ENCODE measurements around the gene NRF1.

NRF1 gene

DNA sequence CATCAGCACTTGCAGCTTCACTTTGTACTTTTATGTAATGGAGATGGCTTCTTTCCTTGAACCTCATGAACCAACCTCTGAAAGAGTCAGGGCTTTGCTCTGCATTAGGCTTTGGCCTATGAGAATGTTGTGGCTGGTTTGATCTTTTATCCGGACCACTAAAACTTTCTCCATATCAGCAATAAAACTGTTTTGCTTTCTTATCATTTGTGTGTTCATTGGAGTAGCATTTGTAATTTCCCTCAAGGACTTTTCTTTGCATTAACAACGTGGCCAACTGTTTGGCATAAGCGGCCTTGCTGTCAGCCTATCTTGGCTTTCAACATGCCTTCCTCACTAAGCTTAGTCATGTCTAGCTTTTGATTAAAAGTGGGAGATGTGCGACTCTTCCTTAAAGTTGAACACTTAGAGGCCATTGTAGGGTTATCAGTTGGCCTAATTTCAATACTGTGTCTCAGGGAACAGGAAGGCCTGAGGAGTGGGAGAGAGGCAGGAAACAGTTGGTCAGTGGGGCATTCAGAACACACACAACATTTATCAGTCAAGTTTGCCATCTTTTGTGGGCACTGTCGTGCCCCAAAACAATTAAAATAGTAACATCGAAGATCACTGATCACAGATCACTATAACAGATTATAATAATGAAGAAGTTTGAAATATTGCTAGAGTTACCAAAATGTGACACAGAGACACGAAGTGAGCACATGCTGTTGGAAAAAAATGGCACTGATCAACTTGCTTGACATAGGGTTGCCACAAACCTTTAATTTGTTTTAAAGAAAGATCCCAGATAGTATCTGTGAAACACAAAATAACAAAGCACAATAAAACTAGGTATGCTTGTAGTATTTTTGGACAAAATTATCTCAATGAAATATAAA, 64.7 kb downstream of the NRF1 start:
- Mint-ChIP-seq H3K4me1 (peaks cover 6% of the 10 kb centered on the region), H3K4me3 (no peak overlapping the region), H3K9me3 (no peaks in the 10 kb centered on the region), H3K27ac (no peak overlapping the region), H3K36me3 (peaks cover 54% of the 10 kb centered on the region)
- ATAC-seq: no peak
- DNase-seq (ENCODE audit: low spot score in 2 of 2): no peak

DNA sequence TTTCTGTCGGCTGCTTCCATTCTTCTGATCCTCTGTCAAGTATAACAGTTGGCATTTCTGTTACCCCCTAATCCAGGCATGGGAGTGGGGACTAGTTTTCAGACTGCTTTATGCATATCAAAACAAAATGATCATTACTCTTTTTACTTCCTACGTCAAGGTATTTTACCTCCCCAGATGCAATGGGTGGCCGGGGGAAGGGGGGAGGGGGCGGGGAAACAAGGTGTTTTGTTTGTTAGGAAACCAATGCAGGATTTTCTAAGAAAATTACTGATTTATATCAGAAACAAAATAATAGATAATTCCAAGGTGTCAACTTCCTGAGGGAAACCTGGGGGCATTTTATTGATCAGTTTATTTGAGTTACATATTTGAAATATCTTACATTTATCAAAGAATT, 66.3 kb downstream of the NRF1 start:
- ATAC-seq (no peak), DNase-seq (ENCODE audit: low spot score in 2 of 2) (no peak)
- H3K36me3 Mint-ChIP-seq: peaks cover 59% of the 10 kb centered on the region
- H3K4me1 Mint-ChIP-seq: peaks cover 6% of the 10 kb centered on the region
- H3K9me3 Mint-ChIP-seq: no peaks in the 10 kb centered on the region
- H3K4me3 Mint-ChIP-seq: no peak overlapping the region
- H3K27ac Mint-ChIP-seq: no peak overlapping the region

DNA sequence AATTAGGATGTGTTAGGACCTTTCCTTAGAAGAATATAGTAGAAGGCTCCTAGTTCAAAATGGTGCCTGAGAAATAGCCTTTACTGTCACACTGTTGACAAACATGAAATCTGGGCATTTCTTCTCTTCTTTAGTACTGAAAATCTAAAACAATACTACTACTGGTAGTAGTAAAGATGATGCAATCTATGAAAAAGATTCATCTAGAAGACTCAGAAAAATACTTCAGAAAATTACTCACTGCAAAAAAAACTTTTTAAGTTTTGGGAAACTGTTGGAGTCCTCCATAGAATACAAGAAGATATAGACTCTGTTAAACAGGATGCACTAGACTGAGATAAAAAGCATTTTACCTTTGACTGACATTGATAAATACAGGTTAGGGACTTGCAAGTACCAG, 67.1 kb downstream of the NRF1 start:
- H3K4me1 Mint-ChIP-seq: peaks cover 6% of the 10 kb centered on the region
- peaks cover 65% of the 10 kb centered on the region for H3K36me3 Mint-ChIP-seq
- no peak for ATAC-seq
- no peak overlapping the region for H3K4me3 Mint-ChIP-seq
- no peak for DNase-seq (ENCODE audit: low spot score in 2 of 2)
- H3K27ac Mint-ChIP-seq: no peak overlapping the region
- H3K9me3 Mint-ChIP-seq: no peaks in the 10 kb centered on the region

DNA sequence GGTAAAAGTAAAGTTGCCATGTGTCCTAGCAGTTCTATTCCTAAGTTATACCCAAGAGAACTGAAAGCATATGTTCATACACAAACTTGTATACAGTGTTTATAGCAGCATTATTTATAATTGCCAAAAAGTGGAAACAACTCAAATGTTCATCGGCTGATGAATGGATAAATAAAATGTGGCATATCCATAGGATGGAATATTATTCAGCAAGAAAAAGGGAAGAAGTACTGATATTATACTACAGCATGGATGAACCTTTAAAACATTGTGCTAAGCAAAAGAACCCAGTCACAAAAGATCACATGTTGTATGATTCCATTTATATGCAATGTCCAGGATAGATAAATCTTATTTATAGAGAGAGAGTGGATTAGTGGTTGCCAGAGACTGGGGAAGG, 68.9 kb downstream of the NRF1 start:
- no peak for DNase-seq (ENCODE audit: low spot score in 2 of 2)

DNA sequence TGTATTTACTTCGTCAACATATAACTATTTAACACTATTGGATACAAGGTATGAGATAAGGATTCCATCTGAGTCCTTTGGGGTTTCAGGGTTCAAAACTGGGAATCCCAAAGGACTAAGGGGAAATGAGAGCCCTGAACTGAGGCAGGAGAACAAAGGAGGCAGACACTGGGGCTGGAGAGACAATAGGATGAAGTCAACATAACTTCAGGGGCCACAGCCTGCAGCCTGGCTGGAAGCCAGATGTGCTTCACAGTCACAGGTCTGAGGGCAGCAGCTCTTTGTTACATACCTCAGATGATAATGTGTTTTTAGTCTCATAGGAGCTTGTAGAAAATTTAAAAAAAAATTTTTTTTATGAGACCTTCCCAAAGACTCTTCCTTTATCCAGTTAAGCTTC, 73.3 kb downstream of the NRF1 start:
- peaks cover 6% of the 10 kb centered on the region for H3K4me1 Mint-ChIP-seq
- no peak overlapping the region for H3K27ac Mint-ChIP-seq
- DNase-seq (ENCODE audit: low spot score in 2 of 2) (no peak), ATAC-seq (no peak)
- H3K9me3 Mint-ChIP-seq: no peaks in the 10 kb centered on the region
- H3K36me3 Mint-ChIP-seq: peaks cover 23% of the 10 kb centered on the region
- no peak overlapping the region for H3K4me3 Mint-ChIP-seq

More for the DNA sequence above, 68.9 kb downstream of the NRF1 start:
- no peak for ATAC-seq
- peak overlapping the region; percentile 41 for H3K27ac Mint-ChIP-seq
- no peaks in the 10 kb centered on the region for H3K9me3 Mint-ChIP-seq
- peaks cover 60% of the 10 kb centered on the region for H3K36me3 Mint-ChIP-seq
- no peak overlapping the region for H3K4me3 Mint-ChIP-seq
- peaks cover 6% of the 10 kb centered on the region for H3K4me1 Mint-ChIP-seq

DNA sequence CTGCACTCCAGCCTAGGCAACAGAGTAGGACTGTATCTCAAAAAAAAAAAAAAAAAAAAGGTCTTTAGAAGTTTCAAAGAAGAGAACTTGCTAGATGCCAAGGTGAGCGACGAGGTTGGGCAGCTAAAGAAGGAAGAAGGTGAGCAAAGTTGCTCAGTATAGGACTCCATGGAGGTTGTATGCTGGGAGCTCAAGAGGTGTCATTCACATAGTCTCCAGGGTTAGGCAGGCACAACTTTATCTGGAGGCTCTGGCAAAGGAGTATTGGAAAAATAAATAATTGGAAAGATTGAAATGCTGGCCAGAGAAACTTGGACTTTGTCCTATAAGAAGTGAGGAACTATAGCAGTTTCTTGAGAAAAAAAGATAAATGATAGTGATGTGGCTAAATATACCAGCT, 74.5 kb downstream of the NRF1 start:
- Mint-ChIP-seq H3K9me3 (no peaks in the 10 kb centered on the region), H3K36me3 (peaks cover 33% of the 10 kb centered on the region), H3K4me1 (peaks cover 1% of the 10 kb centered on the region), H3K4me3 (no peak overlapping the region), H3K27ac (no peak overlapping the region)
- ATAC-seq (no peak), DNase-seq (ENCODE audit: low spot score in 2 of 2) (no peak)

DNA sequence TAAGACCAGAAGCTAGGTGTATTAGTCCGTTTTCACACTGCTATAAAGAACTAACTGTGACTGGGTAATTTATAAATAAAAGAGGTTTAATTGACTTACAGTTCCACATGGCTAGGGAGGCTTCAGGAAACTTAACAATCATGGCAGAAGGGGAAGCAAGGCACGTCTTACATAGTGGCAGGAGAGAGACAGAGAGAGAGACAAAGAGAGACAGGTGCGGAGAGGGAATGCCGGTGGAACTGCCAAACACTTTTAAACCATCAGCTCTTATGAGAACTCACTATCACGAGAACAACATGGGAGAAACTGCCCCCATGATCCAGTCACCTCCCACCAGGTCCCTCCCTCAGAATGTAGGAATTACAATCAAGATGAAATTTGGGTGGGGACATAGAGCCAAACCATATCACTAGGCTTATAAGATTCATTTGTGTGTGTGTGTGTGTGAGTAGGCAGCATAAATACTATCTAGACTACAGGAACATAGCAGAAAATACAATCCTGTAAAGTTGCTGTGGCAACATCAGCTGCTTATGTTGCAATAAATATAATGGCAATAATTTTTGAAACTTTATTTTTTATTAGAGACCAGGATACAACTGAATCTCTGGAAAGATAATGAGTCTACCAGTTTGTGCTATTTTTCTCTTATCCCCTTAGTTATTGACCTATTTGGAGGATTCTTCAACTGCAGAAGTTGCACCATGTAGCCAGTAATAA, 77.1 kb downstream of the NRF1 start:
- Mint-ChIP-seq H3K9me3 (no peaks in the 10 kb centered on the region), H3K4me1 (peaks cover 6% of the 10 kb centered on the region), H3K27ac (peak overlapping the region; percentile 4), H3K36me3 (peaks cover 48% of the 10 kb centered on the region), H3K4me3 (no peak overlapping the region)
- no peak for ATAC-seq
- no peak for DNase-seq (ENCODE audit: low spot score in 2 of 2)

DNA sequence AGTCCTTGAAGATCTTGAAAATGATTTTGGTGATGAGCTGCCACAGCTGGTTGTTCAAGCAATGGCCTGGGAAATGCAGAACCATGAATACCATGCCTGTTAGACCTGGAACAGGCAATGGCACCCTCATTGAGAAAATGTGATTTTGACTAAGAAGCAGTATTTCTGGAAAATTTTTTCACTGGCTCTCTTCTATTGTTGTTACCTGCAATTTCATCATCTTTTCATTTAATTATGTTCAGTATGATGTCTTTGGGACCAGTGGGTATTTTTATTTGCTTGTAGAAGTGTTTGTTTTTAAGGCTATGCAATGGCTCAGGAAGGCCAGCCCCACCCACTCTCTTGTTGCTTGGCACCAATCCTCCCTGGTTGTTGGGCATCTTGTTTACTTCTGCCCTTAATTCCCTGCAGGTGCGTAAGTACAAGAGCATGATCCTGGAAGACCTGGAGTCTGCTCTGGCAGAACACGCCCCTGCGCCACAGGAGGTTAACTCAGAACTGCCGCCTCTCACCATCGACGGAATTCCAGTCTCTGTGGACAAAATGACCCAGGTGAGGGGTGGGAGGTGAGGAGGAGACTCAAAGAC, 78.6 kb downstream of the NRF1 start:
- peaks cover 49% of the 10 kb centered on the region for H3K36me3 Mint-ChIP-seq
- H3K9me3 Mint-ChIP-seq: no peaks in the 10 kb centered on the region
- no peak for ATAC-seq
- DNase-seq (ENCODE audit: low spot score in 2 of 2): no peak
- no peak overlapping the region for H3K4me3 Mint-ChIP-seq
- no peak overlapping the region for H3K27ac Mint-ChIP-seq
- H3K4me1 Mint-ChIP-seq: peaks cover 6% of the 10 kb centered on the region

DNA sequence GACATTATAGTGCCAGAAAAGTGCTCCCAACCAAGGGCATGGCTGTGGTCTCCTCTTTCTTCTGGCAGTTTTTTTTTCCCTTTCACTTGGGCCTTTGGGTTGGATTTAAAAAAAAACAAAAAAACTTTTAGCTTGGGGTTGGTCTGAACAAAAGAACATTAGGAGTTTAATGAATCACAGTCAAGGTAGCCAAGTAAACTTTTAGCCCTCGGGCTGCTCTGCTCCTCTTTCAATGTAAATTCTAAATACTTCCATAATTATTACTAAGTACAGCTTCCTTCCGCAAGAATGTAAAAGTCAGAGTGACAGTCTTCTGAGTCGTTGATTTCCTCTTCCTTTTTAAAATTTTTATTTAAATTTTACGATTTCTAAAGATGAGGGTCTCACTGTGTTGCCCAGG, 79.2 kb downstream of the NRF1 start:
- Mint-ChIP-seq H3K4me3 (no peak overlapping the region), H3K9me3 (no peaks in the 10 kb centered on the region), H3K27ac (no peak overlapping the region), H3K4me1 (peaks cover 6% of the 10 kb centered on the region), H3K36me3 (peaks cover 56% of the 10 kb centered on the region)
- DNase-seq (ENCODE audit: low spot score in 2 of 2): no peak
- no peak for ATAC-seq

DNA sequence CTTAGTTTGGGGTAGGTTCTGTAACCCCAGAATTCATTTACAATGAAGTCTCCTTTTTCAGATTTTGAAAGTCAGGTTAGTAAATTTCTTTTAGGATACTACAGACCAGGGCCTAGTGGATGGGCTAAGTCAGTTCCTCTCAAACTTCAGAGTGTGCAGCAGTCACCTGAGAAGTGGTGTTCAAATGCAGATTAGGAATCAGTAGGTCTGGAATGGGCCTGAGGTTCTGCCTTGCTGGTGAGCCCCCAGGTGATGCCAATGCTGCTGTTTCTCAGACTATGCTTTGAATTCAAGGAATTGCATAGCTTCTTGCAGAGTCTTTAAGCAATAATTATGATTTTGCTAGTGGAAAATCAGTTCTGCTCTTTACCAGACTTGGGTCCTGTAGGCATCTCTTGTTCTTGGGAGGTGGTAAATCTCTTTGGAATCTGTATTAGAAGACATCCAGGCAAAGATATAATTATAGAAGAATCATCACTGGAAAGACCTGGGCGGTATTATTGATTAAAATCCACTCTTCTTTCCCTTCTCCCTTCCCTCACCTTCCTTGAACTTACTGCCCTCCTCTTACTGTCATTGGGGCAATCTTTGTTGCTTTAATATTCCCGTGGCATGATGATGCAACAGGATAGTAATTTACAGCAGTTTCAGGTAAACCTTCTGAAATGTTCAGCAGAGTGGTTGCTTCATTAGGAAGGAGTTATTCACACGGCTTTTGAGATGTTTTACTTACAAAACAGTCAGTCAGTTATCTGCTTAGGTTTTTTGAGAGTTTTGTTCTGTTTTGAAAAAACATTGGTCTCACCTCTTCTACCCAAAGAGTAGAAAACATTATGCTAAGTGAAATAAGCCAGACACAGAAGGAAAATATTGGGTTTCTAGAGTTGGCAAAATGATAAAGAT, 87.2 kb downstream of the NRF1 start:
- H3K36me3 Mint-ChIP-seq: peaks cover 65% of the 10 kb centered on the region
- H3K4me3 Mint-ChIP-seq: no peak overlapping the region
- peak overlapping the region; percentile 29 for H3K27ac Mint-ChIP-seq
- DNase-seq (ENCODE audit: low spot score in 2 of 2) (no peak), ATAC-seq (no peak)
- H3K4me1 Mint-ChIP-seq: peaks cover 2% of the 10 kb centered on the region
- H3K9me3 Mint-ChIP-seq: no peaks in the 10 kb centered on the region

DNA sequence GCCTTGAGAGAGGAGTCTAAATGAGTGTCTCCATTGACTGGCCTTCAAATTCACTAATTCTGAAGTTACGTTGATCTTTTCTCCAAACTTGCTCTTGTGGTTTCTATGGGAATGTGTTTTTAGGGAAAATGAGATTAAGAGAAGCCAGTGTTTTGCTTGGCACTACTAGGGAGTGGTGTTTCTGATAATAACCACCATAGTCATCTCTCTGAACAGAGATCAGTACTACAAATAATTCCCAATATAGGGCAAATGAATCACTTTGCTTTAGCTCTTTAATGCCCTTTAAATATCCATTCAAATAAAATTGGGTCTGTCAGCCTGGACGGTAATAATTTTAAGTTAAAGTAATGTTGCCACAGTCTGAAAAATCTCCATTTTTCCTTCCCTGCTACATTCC, 90.8 kb downstream of the NRF1 start:
- DNase-seq (ENCODE audit: low spot score in 2 of 2): no peak
- Mint-ChIP-seq H3K4me3 (no peak overlapping the region), H3K27ac (no peak overlapping the region), H3K9me3 (no peaks in the 10 kb centered on the region), H3K36me3 (peaks cover 41% of the 10 kb centered on the region), H3K4me1 (peaks cover 23% of the 10 kb centered on the region)
- no peak for ATAC-seq

DNA sequence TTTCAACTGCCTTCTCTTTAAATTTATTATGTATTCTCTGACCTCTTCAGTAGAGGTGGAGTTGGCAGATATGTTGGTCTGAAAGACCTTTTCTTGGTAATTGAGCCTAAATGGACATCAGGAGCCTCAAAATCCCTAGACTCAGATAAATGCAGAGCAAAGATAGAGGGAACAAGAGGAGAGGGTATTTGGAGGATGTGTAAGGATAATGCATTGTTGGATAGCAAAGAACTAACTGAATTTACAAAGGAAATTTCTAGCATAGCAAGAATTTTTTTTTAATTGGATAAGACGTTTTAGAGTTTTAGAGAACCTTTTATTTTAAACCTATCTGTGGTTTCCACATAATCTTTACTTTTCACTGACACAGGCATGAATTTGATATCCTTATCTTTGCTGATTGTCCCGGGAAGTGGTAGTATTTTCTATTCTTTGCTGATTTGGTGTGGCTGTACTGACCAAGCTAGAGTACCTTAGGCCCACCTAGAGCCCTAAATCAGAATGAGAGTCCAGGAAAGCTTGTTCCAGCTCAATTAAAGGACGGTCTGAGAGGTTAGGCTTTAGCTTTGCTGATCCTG, 91.3 kb downstream of the NRF1 start:
- H3K27ac Mint-ChIP-seq: peak overlapping the region; percentile 9
- H3K4me3 Mint-ChIP-seq: no peak overlapping the region
- no peaks in the 10 kb centered on the region for H3K9me3 Mint-ChIP-seq
- H3K36me3 Mint-ChIP-seq: peaks cover 36% of the 10 kb centered on the region
- ATAC-seq (no peak), DNase-seq (ENCODE audit: low spot score in 2 of 2) (no peak)
- peaks cover 28% of the 10 kb centered on the region for H3K4me1 Mint-ChIP-seq

DNA sequence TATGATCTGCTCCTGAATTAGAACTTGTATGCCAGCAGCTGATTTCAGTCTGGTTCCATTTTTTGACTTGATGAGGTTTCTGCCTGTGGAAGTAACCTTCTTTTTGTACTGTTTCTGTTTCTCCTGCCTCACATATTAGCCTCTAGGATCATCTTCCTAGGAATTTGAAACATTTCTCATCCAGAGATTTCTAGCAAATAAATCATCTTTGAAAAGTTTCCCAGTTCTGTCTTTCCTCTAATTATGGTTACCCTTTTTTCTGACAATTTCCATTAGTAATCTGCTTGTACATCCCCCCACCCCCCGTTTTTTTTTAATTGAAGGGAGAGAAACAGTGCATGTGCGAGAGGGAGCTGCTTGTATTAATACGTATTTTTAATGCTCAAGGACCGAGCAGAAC, 92.2 kb downstream of the NRF1 start:
- no peaks in the 10 kb centered on the region for H3K9me3 Mint-ChIP-seq
- H3K27ac Mint-ChIP-seq: peak overlapping the region; percentile 9
- ATAC-seq (no peak), DNase-seq (ENCODE audit: low spot score in 2 of 2) (no peak)
- H3K4me3 Mint-ChIP-seq: no peak overlapping the region
- peaks cover 32% of the 10 kb centered on the region for H3K36me3 Mint-ChIP-seq
- H3K4me1 Mint-ChIP-seq: peaks cover 32% of the 10 kb centered on the region

DNA sequence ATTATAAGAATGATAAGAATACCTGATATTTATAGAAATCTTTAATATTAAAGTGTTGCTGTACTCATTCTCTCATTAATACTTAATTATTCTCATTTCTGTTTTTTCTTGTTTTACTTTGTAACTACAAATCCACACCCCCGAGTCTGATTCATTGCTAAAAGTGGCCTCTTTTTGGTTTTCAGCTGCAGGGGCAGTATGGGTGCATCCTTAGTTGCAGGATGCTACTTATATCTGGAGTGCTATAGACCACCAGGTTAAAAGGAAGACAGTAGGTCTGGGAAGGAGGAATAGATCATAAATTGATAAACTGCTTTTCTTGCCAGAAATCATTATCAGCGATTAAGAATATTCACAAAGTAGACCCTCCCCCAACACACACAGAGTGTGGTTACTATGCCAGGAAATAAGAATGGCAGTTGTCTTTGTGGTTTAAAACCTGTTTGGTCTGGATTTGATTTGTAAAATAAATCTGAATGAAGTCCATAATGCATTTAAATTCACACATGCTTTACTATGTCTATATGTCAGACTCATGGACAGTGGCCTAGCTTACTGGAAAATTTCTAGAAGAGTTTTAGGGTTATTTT, 96.5 kb downstream of the NRF1 start:
- H3K27ac Mint-ChIP-seq: peak overlapping the region; percentile 59
- no peak overlapping the region for H3K4me3 Mint-ChIP-seq
- H3K36me3 Mint-ChIP-seq: peaks cover 55% of the 10 kb centered on the region
- no peaks in the 10 kb centered on the region for H3K9me3 Mint-ChIP-seq
- DNase-seq (ENCODE audit: low spot score in 2 of 2) (no peak), ATAC-seq (peak; percentile 43)
- H3K4me1 Mint-ChIP-seq: peaks cover 32% of the 10 kb centered on the region
